Stomach (tissue), 4 donors: ENCODE results near the gene ARHGAP26.

Experiments
- CTCF ChIP-seq, 7 experiments: fragments of 450-650 bp in 4 of 7; fragments of 200-600 bp in 3 of 7; sonication (generic) in 3 of 7; IDR thresholded peaks; one replicate each; pipeline ENCODE4 v1.5.1; 2016 to 2019; ENCODE audit warnings: antibody characterized with exemption in 7 of 7, control low read depth in 2 of 7, mild to moderate bottlenecking in 1 of 7
- EP300 ChIP-seq: sonication (generic); formaldehyde crosslinking; IDR thresholded peaks from one replicate; pipeline ENCODE4 v1.6.1; 2017; ENCODE audit warnings: antibody characterized with exemption
- POLR2A ChIP-seq, 4 donors: fragments of 450-650 bp; IDR thresholded peaks; one replicate each; pipeline ENCODE4 v1.6.1; 2016; ENCODE audit warnings: antibody characterized with exemption in 4 of 4, control low read depth in 2 of 4, mild to moderate bottlenecking in 1 of 4, moderate library complexity in 1 of 4

GRCh38 chr5:142976861-142977260 lies 206.7 kb downstream of the ARHGAP26 start:
- no peak for TF ChIP-seq POLR2A (IDR thresholded peaks at IDR 0.05)
- TF ChIP-seq CTCF (IDR thresholded peaks at IDR 0.05), result no peak
- TF ChIP-seq EP300, result no peak
